Prostate gland (tissue), 2 donors: ENCODE results near the gene FOXL1. TPM values are rescaled to one million over a fixed set of nuclear protein-coding genes. Genes with fewer than 3 reads are reported as not detected.

Source experiments
- DNase-seq: peaks from one replicate; pipeline ENCODE4 v3.0.0-alpha.2; 2019; ENCODE audit warnings: low spot score
- H3K27ac ChIP-seq, 2 donors: fragments of 200-600 bp; sonication (generic); 2 replicates each; pipeline ENCODE4 v1.5.1; 2017 to 2019
- H3K27me3 ChIP-seq: fragments of 200-600 bp; sonication (generic); replicated peaks from 2 replicates; pipeline ENCODE4 v1.5.1; 2019; ENCODE audit not compliant: insufficient read depth
- H3K36me3 ChIP-seq, 2 donors: fragments of 200-600 bp; sonication (generic); 1 replicate in 1 of 2; 2 replicates in 1 of 2; pipeline versions ENCODE4 v1.5.1 to v1.8.1; 2017 to 2019
- H3K4me1 ChIP-seq: fragments of 200-600 bp; sonication (generic); replicated peaks from 2 replicates; pipeline ENCODE4 v1.5.1; 2019
- H3K4me3 ChIP-seq, 2 donors: fragments of 200-600 bp; sonication (generic); 2 replicates each; pipeline ENCODE4 v1.5.1; 2017 to 2019
- H3K9me3 ChIP-seq: fragments of 200-600 bp; sonication (generic); 2 replicates; pipeline ENCODE4 v1.5.1; 2017
- CTCF ChIP-seq, 4 experiments: fragments of 200-600 bp in 2 of 4; fragments of 450-650 bp in 2 of 4; sonication (generic) in 2 of 4; IDR thresholded peaks; 1 replicate in 3 of 4; 2 replicates in 1 of 4; pipeline ENCODE4 v1.5.1; 2016 to 2019; ENCODE audit warnings: antibody characterized with exemption in 4 of 4, mild to moderate bottlenecking in 2 of 4, moderate library complexity in 2 of 4
- POLR2A ChIP-seq: fragments of 450-650 bp; IDR thresholded peaks from one replicate; pipeline ENCODE4 v1.6.1; 2016; ENCODE audit warnings: antibody characterized with exemption, mild to moderate bottlenecking
- POLR2AphosphoS5 ChIP-seq: sonication (generic); formaldehyde crosslinking; IDR thresholded peaks from one replicate; pipeline ENCODE4 v1.6.1; 2017; ENCODE audit warnings: antibody characterized with exemption
- WGBS: methylation state at CpG from one replicate; pipeline ENCODE4 v1.1.5; 2018; 5-methylcytosine and 5-hydroxymethylcytosine counted together
- intact Hi-C: fragments of 100-400 bp; cut with DNase I; formaldehyde crosslinking; loops from one replicate; pipeline ENCODE4 v1.14.2; 2022
- total RNA-seq, 2 donors: library from RNA; depleted of rRNA; stranded (reverse); fragments of >200 nt; gene quantifications; one replicate each; pipeline ENCODE4 v1.1.0, GENCODE V29; 2016

FOXL1 gene
- total RNA-seq, 2 donors from 2014 or later = 0.87 to 8.6 TPM

GRCh38 chr16:86547286-86547685, 31.1 kb upstream of the FOXL1 start:
- Histone ChIP-seq H3K4me3 (no peak overlapping the region), H3K27ac (peak overlapping the region in 1 of 2 donors; percentile 50), H3K9me3 (no peaks in the 10 kb centered on the region), H3K4me1 (peaks cover 13% of the 10 kb centered on the region), H3K36me3 (peaks cover 0 to 5% of the 10 kb centered on the region in 2 donors), H3K27me3 (no peaks in the 10 kb centered on the region)
- no peak for DNase-seq
- intact Hi-C loops = no loop called here
- TF ChIP-seq CTCF (IDR thresholded peaks at IDR 0.05) = no peak
- no peak for TF ChIP-seq POLR2A
- TF ChIP-seq POLR2AphosphoS5 = no peak
- WGBS = 95% methylated on average over 11 of the region's 11 CpGs

DNA sequence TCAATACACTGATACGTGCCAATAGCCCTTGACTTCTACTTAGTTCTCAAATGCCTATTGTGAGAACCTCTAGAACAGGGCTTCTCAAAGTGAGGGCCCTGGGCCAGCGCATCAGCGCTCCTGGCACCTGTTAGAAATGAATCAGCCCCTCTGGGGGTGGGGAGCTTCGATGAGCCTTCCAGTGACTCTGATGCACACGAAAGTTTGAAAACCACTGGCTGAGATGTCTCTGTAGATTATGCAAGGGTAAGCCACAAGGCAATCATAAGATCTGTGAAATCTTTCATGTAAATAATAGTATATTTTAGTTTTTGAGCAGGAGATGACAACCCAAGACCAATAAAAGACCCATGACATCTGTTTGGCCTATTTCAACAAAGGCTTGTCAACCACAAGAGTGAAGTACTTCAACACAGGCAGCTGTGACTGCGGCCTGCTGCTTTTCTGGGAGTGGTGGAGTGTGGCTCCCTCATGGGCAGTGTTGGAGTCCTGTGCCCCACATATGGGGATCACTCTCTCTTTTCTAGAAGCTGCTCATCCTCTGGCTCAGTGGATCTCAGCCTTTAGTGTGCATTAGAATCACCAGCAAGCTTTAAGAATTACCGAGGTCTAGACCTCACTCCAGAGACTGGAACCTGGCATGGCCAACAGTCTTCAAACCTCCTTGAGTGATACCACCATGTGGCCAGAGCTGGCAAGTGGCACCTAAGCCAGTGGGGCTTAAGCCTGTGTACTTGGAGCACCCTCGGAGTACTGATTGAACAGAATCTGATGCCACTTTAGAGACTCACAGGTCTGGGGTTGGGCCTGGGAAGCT, 29.1 kb upstream of the FOXL1 start:
- H3K36me3 ChIP-seq = peaks cover 0 to 5% of the 10 kb centered on the region in 2 donors
- intact Hi-C loops = no loop called here

DNA sequence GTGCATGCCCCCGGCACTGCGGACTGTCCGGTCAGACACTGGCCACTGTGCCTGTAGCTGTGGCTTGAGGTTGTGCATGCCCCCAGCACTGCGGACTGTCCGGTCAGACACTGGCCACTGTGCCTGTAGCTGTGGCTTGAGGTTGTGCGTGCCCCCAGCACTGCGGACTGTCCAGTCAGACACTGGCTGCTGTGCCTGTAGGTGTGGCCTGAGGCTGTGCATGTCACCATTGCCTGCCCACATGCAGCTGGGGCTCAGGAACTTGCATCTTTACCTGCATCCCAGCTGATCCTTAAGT, 28.5 kb upstream of the FOXL1 start:
- intact Hi-C loops = no loop called here
- H3K27me3 ChIP-seq = no peaks in the 10 kb centered on the region
- WGBS = 89% methylated on average over 4 of the region's 7 CpGs
- H3K4me3 ChIP-seq = no peak overlapping the region
- no peak for TF ChIP-seq POLR2AphosphoS5
- no peak for TF ChIP-seq CTCF (IDR thresholded peaks at IDR 0.05)
- no peak for TF ChIP-seq POLR2A
- H3K36me3 ChIP-seq = peaks cover 0 to 5% of the 10 kb centered on the region in 2 donors
- H3K27ac ChIP-seq = no peak overlapping the region
- peaks cover 13% of the 10 kb centered on the region for H3K4me1 ChIP-seq
- no peak for DNase-seq
- H3K9me3 ChIP-seq = no peaks in the 10 kb centered on the region

More for the DNA sequence above, 29.1 kb upstream of the FOXL1 start:
- Histone ChIP-seq H3K27ac (no peak overlapping the region), H3K27me3 (no peaks in the 10 kb centered on the region), H3K9me3 (no peaks in the 10 kb centered on the region), H3K4me1 (peaks cover 13% of the 10 kb centered on the region), H3K4me3 (no peak overlapping the region)
- DNase-seq = no peak
- TF ChIP-seq CTCF (IDR thresholded peaks at IDR 0.05) (no peak), POLR2A (no peak)
- WGBS = 78% methylated on average over 8 of the region's 8 CpGs

GRCh38 chr16:86550281-86550680, 28.1 kb upstream of the FOXL1 start:
- DNase-seq = no peak
- no peaks in the 10 kb centered on the region for H3K9me3 ChIP-seq
- peaks cover 13% of the 10 kb centered on the region for H3K4me1 ChIP-seq
- peaks cover 0 to 5% of the 10 kb centered on the region in 2 donors for H3K36me3 ChIP-seq
- WGBS = 83% methylated on average over 5 of the region's 5 CpGs
- no peaks in the 10 kb centered on the region for H3K27me3 ChIP-seq
- H3K4me3 ChIP-seq = no peak overlapping the region
- intact Hi-C loops = no loop called here
- TF ChIP-seq POLR2A (no peak), CTCF (IDR thresholded peaks at IDR 0.05) (no peak), POLR2AphosphoS5 (no peak)
- H3K27ac ChIP-seq = no peak overlapping the region

- no peak overlapping the region for H3K4me3 ChIP-seq
These were observed 25.0 kb upstream of the FOXL1 start for GRCh38 chr16:86553356-86553755.

More at GRCh38 chr16:86553356-86553755, 25.0 kb upstream of the FOXL1 start:
- no peak for TF ChIP-seq CTCF (IDR thresholded peaks at IDR 0.05)
- TF ChIP-seq POLR2A = no peak
- no peak for TF ChIP-seq POLR2AphosphoS5
- DNase-seq = no peak
- no peak overlapping the region for H3K27ac ChIP-seq
- H3K4me1 ChIP-seq = no peaks in the 10 kb centered on the region
- H3K36me3 ChIP-seq = peaks cover 0 to 5% of the 10 kb centered on the region in 2 donors
- no peaks in the 10 kb centered on the region for H3K27me3 ChIP-seq
- 96% methylated on average over 22 of the region's 22 CpGs for WGBS
- intact Hi-C loops = no loop called here
- H3K9me3 ChIP-seq = no peaks in the 10 kb centered on the region
